AG20443 (cell line): ENCODE data around the gene TLE3.
A peak's percentile ranks its signal among the peaks of the same experiment; 100 is the strongest.

Experiments used
- DNase-seq: peaks from one replicate; pipeline ENCODE4 v3.0.0; 2012; ENCODE audit warnings: low spot score, mixed read lengths

The TLE3 gene

GRCh38 chr15:70048198-70048565 lies 49.5 kb downstream of the TLE3 start:
- no peak for DNase-seq

- DNase-seq = peak; percentile 67
Measured at GRCh38 chr15:70047386-70048197, 50.1 kb downstream of the TLE3 start.

GRCh38 chr15:70046679-70047369 lies 50.9 kb downstream of the TLE3 start:
- no peak for DNase-seq

- no peak for DNase-seq
Measured at GRCh38 chr15:70045045-70045444, 52.7 kb downstream of the TLE3 start.

GRCh38 chr15:70044168-70044567 lies 53.5 kb downstream of the TLE3 start:
- DNase-seq = no peak

GRCh38 chr15:70043590-70043989 lies 54.1 kb downstream of the TLE3 start:
- DNase-seq = no peak

- no peak for DNase-seq
Measured at GRCh38 chr15:70042553-70043214, 55.0 kb downstream of the TLE3 start.

GRCh38 chr15:70039917-70040316 lies 57.8 kb downstream of the TLE3 start:
- DNase-seq = no peak

GRCh38 chr15:70038730-70039392 lies 58.9 kb downstream of the TLE3 start:
- DNase-seq = no peak

- no peak for DNase-seq
Measured at GRCh38 chr15:70037292-70037640, 60.5 kb downstream of the TLE3 start.

GRCh38 chr15:70036585-70037291 lies 61.0 kb downstream of the TLE3 start:
- DNase-seq = no peak

- DNase-seq = no peak
Measured at GRCh38 chr15:70035719-70036077, 62.0 kb downstream of the TLE3 start.

- no peak for DNase-seq
Measured at GRCh38 chr15:70035051-70035718, 62.5 kb downstream of the TLE3 start.

GRCh38 chr15:70034596-70034995 lies 63.1 kb downstream of the TLE3 start:
- no peak for DNase-seq

GRCh38 chr15:70034141-70034540 lies 63.6 kb downstream of the TLE3 start:
- DNase-seq = no peak

GRCh38 chr15:70033529-70034140 lies 64.1 kb downstream of the TLE3 start:
- peak; percentile 80 for DNase-seq

GRCh38 chr15:70033109-70033508 lies 64.6 kb downstream of the TLE3 start:
- DNase-seq = no peak

- DNase-seq = no peak
Measured at GRCh38 chr15:70032509-70032908, 65.2 kb downstream of the TLE3 start.

GRCh38 chr15:70031713-70032112 lies 66.0 kb downstream of the TLE3 start:
- no peak for DNase-seq

- DNase-seq = no peak
Measured at GRCh38 chr15:70031261-70031660, 66.5 kb downstream of the TLE3 start.

GRCh38 chr15:70030851-70031250 lies 66.9 kb downstream of the TLE3 start:
- DNase-seq = no peak
